Stimulated activated CD4-positive, alpha-beta T cell treated with anti-CD3 and anti-CD28 coated beads, TNF-alpha, amount 100 ng/mL, for 4 hours (primary cell): ENCODE measurements around the gene BPIFB3.
"Not testable (repeated sequence)": the region's sequence is repeated elsewhere in the genome, so short reads cannot be mapped to it uniquely, and the experiment has no call there.

Experiments used
- DNase-seq, 3 experiments: peaks; one replicate each; pipeline ENCODE4 v3.0.0-alpha.2; 2020; ENCODE audit warnings: low read depth in 3 of 3

BPIFB3 gene

GRCh38 chr20:33115501-33115900, 61.8 kb downstream of the BPIFB3 start:
- DNase-seq = not testable (repeated sequence)

GRCh38 chr20:33119725-33120720, 66.3 kb downstream of the BPIFB3 start:
- no peak for DNase-seq

- no peak for DNase-seq
Observed at GRCh38 chr20:33120934-33121333, 67.2 kb downstream of the BPIFB3 start.

GRCh38 chr20:33122297-33122696, 68.6 kb downstream of the BPIFB3 start:
- not testable (repeated sequence) for DNase-seq
